SK-N-SH treated with all-trans-retinoic acid at 6 μM for 48 hours (cell line): Measurements from ENCODE around the gene SLC22A3.

Source experiments
- BACH2 ChIP-seq: fragments of 250-450 bp; sonication (Bioruptor Pico); IDR thresholded peaks from 2 replicates; pipeline ENCODE4 v1.9.0; 2021; ENCODE audit warnings: mild to moderate bottlenecking, borderline replicate concordance
- TCF4 ChIP-seq: fragments of 250-450 bp; sonication (Bioruptor Pico); IDR thresholded peaks from 2 replicates; pipeline ENCODE4 v1.8.0; 2021; ENCODE audit warnings: mild to moderate bottlenecking, moderate library complexity, borderline replicate concordance
- ZFP3 ChIP-seq: fragments of 250-450 bp; sonication (Bioruptor Pico); IDR thresholded peaks from 2 replicates; pipeline ENCODE4 v1.5.0; 2020; ENCODE audit warnings: mild to moderate bottlenecking, moderate library complexity
- TF ChIP-seq, protein P1 (sequence below): fragments of 250-450 bp; sonication (Bioruptor Pico); IDR thresholded peaks from 2 replicates; pipeline ENCODE4 v1.8.0; 2020; ENCODE audit warnings: mild to moderate bottlenecking, moderate library complexity, borderline replicate concordance

DNA sequence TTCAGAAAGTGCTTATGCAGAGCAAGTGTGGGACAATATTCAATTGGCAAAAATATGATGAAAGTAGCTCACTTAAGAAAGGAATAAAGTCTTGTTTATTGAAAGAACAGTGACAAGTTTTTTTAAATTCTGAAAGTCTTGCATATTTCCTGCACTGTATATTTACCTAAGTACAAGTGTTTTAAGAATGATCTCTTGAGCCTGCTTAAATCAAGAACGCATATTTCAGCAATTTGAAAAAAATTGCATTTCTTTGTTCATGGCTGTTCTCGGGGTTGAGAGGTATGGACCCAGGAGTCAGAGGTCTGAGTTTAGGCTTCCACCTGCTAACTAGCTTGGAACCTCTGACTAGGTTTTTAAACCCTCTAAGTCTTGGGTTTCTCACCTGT, 27.4 kb downstream of the SLC22A3 start:
- TF ChIP-seq, protein P1, sequence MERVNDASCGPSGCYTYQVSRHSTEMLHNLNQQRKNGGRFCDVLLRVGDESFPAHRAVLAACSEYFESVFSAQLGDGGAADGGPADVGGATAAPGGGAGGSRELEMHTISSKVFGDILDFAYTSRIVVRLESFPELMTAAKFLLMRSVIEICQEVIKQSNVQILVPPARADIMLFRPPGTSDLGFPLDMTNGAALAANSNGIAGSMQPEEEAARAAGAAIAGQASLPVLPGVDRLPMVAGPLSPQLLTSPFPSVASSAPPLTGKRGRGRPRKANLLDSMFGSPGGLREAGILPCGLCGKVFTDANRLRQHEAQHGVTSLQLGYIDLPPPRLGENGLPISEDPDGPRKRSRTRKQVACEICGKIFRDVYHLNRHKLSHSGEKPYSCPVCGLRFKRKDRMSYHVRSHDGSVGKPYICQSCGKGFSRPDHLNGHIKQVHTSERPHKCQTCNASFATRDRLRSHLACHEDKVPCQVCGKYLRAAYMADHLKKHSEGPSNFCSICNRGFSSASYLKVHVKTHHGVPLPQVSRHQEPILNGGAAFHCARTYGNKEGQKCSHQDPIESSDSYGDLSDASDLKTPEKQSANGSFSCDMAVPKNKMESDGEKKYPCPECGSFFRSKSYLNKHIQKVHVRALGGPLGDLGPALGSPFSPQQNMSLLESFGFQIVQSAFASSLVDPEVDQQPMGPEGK (CRISPR knock-in tag) = no peak
- no peak for TF ChIP-seq TCF4 (CRISPR knock-in tag)
- TF ChIP-seq BACH2 (CRISPR knock-in tag) = no peak
- no peak for TF ChIP-seq ZFP3 (CRISPR knock-in tag)
